ENCODE measurements around the gene CNOT9.
A peak's percentile ranks its signal among the peaks of the same experiment; 100 is the strongest.

Gene CNOT9

DNA sequence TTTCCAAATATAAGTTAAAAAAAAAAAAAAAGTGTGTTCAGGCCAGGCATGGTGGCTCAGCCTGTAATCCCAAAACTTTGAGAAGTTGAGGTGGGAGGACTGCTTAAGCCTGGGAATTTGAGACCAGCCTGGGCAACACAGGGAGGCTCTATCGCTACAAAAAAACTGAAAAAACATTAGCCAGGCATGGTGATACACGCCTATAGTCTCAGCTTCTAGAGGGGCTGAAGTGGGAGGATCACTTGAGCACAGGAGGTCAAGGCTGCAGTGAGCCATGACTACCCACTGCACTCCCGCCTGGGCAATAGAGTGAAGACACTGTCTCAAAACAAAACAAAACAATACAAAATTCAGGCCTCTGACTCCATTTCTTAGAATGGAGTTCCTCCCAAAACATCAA, 9.7 kb upstream of the CNOT9 start:
- TF ChIP-seq, protein P1, sequence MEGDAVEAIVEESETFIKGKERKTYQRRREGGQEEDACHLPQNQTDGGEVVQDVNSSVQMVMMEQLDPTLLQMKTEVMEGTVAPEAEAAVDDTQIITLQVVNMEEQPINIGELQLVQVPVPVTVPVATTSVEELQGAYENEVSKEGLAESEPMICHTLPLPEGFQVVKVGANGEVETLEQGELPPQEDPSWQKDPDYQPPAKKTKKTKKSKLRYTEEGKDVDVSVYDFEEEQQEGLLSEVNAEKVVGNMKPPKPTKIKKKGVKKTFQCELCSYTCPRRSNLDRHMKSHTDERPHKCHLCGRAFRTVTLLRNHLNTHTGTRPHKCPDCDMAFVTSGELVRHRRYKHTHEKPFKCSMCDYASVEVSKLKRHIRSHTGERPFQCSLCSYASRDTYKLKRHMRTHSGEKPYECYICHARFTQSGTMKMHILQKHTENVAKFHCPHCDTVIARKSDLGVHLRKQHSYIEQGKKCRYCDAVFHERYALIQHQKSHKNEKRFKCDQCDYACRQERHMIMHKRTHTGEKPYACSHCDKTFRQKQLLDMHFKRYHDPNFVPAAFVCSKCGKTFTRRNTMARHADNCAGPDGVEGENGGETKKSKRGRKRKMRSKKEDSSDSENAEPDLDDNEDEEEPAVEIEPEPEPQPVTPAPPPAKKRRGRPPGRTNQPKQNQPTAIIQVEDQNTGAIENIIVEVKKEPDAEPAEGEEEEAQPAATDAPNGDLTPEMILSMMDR (IDR thresholded peaks at IDR 0.05; ENCODE audit: low read depth, low read length): no peak
- no peak for DNase-seq (ENCODE audit: low read depth, low spot score)
- no peak overlapping the region for H3K4me3 ChIP-seq (ENCODE audit: low read depth, low read length)
- in situ Hi-C loops (cut with HindIII; ENCODE audit: low sequenced_read_pairs): no loop called here

DNA sequence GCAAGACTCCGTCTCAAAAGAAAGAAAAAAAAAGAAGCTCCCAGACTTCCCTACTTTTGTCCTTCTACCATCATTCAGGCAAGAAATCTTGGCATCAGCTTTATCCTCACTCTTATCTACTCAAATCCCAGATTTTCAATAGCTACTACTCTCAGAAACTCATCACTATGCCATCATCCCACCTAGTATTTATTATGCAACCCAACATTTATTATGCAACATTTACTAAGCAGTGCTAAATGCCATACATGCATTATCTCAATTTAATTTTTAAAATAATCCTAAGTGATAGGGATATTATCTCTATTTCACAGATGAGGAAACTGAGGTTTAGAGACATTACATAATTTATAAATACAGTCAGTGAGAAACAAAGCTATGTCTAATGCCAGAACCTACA, 4.6 kb upstream of the CNOT9 start:
- in situ Hi-C loops (cut with HindIII; ENCODE audit: low sequenced_read_pairs): no loop called here

DNA sequence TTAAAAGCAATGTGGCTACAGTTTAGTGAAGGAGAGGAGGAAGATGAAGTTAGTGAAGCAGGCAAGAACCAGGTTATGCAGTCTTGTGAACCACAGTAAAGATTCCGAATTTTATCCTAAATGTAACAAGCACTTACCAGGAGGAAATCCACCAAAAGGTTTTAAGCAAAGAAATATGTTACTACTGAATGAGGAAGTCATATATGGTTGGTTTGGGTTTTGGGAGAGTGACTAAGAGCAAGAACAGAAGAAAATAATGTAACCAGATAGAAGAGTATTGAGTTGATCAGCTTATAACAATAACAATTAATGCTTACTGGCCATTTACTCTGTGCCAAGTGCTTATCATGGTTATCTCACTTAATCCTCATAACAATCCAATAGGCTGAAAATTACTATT, 2.3 kb upstream of the CNOT9 start:
- in situ Hi-C loops (cut with HindIII; ENCODE audit: low sequenced_read_pairs): no loop called here
- DNase-seq (ENCODE audit: low read depth, low spot score): no peak
- TF ChIP-seq, protein P1 (IDR thresholded peaks at IDR 0.05; ENCODE audit: low read depth, low read length): no peak
- H3K4me3 ChIP-seq (ENCODE audit: low read depth, low read length): no peak overlapping the region

More for the DNA sequence above, 4.6 kb upstream of the CNOT9 start:
- DNase-seq (ENCODE audit: low read depth, low spot score): no peak
- TF ChIP-seq, protein P1 (IDR thresholded peaks at IDR 0.05; ENCODE audit: low read depth, low read length): no peak
- no peak overlapping the region for H3K4me3 ChIP-seq (ENCODE audit: low read depth, low read length)

DNA sequence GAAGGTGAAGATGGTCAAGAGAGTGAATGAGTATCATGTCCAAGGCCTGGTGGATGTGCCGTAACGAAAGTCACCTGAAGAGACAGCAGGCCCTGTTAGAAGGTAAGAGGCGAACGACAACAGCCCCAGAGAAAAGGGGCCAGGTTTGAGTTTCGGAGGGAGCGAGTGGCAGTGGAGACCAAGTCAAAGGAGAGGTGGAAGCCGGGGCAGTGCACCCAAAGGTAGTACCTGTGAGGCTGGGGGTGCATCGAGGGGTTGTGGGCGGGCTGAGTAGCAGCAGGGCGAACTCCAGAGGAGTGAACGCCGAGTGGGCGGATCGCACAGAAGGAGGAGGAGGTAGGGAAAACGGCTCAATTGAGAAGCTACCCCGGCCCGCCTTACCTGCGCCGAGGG, 846 bp upstream of the CNOT9 start:
- no peak for DNase-seq (ENCODE audit: low read depth, low spot score)
- TF ChIP-seq, protein P1 (IDR thresholded peaks at IDR 0.05; ENCODE audit: low read depth, low read length): no peak
- in situ Hi-C loops (cut with HindIII; ENCODE audit: low sequenced_read_pairs): no loop called here
- peak overlapping the region; percentile 93 for H3K4me3 ChIP-seq (ENCODE audit: low read depth, low read length)

DNA sequence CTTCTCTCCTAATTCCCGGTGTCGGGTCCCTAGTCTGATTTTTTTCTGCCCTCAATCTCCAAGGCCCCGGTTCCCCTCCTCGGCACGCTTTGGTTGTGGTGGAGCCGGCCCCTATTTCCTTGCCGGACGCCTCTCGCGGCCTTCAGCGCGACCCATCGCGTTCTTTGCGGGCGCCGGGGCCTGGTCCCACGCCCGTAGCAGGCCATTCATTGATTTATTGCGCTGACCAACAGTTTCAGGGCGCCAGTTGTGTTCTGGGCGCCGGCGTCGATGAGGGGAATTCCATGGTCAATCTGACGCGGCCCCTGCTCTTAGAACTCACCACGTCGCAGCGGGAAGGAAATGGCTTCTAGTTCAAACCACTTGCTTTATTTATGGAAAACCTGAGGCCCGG, 396 bp downstream of the CNOT9 start:
- in situ Hi-C loops (cut with HindIII; ENCODE audit: low sequenced_read_pairs): no loop called here
- TF ChIP-seq, protein P1 (IDR thresholded peaks at IDR 0.05; ENCODE audit: low read depth, low read length): no peak
- peak; percentile 83 for DNase-seq (ENCODE audit: low read depth, low spot score)
- peak overlapping the region; percentile 93 for H3K4me3 ChIP-seq (ENCODE audit: low read depth, low read length)

DNA sequence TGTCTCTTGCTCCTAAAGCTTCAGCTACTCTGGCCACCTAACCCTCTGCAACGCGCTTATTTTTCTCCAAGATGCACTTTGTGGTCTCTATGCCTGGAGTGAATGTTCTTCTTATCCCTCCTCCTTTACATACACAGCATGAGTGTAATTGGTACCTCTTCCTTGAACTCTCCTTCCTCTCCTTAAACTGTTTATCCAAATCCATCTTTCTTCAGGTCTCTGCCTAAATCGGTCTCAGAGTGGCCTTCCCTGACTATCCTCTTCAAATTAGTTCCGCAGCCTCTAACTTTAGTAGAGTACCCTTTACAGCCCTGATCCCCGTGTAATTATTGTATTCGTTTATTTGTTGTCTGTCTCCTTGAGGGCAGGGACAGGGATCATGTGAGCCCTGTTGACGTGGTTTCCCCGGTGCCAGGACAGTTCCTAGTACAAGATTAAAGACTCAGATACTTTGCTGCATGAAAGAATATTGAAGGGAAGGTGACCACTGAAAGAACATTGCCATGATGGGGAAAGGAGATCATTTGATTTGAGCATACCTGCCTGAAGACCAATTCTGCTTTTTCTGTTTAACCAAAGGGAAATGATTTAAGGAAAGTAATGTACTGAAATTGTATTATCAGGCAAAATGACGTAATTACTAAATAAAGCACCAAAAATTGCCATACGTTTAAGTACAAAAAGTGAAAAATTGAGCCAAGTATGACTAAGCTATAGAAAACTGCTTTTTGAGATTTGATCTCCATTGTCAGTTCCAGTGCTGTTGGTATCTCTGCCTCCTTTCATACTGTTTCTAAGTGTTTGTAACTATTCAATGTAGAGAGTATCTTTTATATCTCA, 1.2 kb downstream of the CNOT9 start:
- in situ Hi-C loops (cut with HindIII; ENCODE audit: low sequenced_read_pairs): no loop called here
- DNase-seq (ENCODE audit: low read depth, low spot score): peak; percentile 55
- TF ChIP-seq, protein P1 (IDR thresholded peaks at IDR 0.05; ENCODE audit: low read depth, low read length): no peak
- H3K4me3 ChIP-seq (ENCODE audit: low read depth, low read length): peak overlapping the region; percentile 93
